BLaER1 (cell line): ENCODE measurements around the gene BICC1.

Experiments used
- H3K27ac ChIP-seq: shearing (Covaris generic); formaldehyde crosslinking; 2 replicates; pipeline ENCODE4 v1.8.1; 2022
- H3K27me3 ChIP-seq: shearing (Covaris generic); formaldehyde crosslinking; 2 replicates; pipeline ENCODE4 v1.8.1; 2022
- H3K36me3 ChIP-seq: shearing (Covaris generic); formaldehyde crosslinking; 2 replicates; pipeline ENCODE4 v1.8.1; 2022
- H3K4me1 ChIP-seq: shearing (Covaris generic); formaldehyde crosslinking; 2 replicates; pipeline ENCODE4 v1.8.1; 2022
- H3K4me2 ChIP-seq: shearing (Covaris generic); formaldehyde crosslinking; 2 replicates; pipeline ENCODE4 v1.8.1; 2022
- H3K4me3 ChIP-seq: shearing (Covaris generic); formaldehyde crosslinking; 2 replicates; pipeline ENCODE4 v1.8.1; 2022
- H3K9ac ChIP-seq: shearing (Covaris generic); formaldehyde crosslinking; 2 replicates; pipeline ENCODE4 v1.8.1; 2022
- H3K9me3 ChIP-seq: shearing (Covaris generic); formaldehyde crosslinking; 2 replicates; pipeline ENCODE4 v1.8.1; 2022
- H4K20me1 ChIP-seq: shearing (Covaris generic); formaldehyde crosslinking; 2 replicates; pipeline ENCODE4 v1.8.1; 2022
- Cebpa-rat ChIP-seq: shearing (Covaris generic); IDR thresholded peaks from 2 replicates; pipeline ENCODE4 v1.8.1; 2022

Gene BICC1

GRCh38 chr10:58873161-58873560 is 360.5 kb downstream of the BICC1 start:
- H3K27ac ChIP-seq, result no peak overlapping the region
- no peak overlapping the region for H3K9ac ChIP-seq
- H3K27me3 ChIP-seq, result no peaks in the 10 kb centered on the region
- H3K9me3 ChIP-seq, result 0 out of 2 replicates have a peak, but pooled peaks cover 5% of the 10 kb centered on the region
- no peaks in the 10 kb centered on the region for H4K20me1 ChIP-seq
- no peak overlapping the region for H3K4me2 ChIP-seq
- no peak for TF ChIP-seq Cebpa-rat
- no peaks in the 10 kb centered on the region for H3K36me3 ChIP-seq
- no peak overlapping the region for H3K4me3 ChIP-seq
- H3K4me1 ChIP-seq, result no peaks in the 10 kb centered on the region
